Measurements from ENCODE around the gene ARL6IP4. TPM values are rescaled to one million over a fixed set of nuclear protein-coding genes. Genes with fewer than 3 reads are reported as not detected.

Gene ARL6IP4
- total RNA-seq, 1 donor from 2014 or later, result 163 TPM

DNA sequence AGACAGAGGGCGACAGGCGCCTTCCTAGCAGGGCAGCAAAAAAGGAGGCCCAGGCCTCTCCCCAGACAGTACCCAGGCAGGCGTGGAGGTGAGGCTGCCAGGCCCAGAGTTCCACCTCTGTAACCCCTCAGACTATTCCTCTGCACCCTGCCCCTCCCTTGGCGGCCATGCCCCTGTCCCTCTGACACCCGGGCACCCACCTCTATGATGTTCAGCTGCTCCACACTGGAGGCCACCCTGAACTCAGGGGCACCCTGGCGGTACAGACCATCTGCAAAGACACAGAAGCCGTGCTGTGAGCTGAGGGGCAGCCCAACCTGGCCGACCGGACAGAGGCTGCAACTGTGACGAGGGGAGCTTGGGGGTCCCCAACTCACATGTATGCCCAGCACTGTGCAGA, 20.1 kb downstream of the ARL6IP4 start:
- ChIA-PET POLR2A (no interaction called here), CTCF (no interaction called here)
- Mint-ChIP-seq H3K27ac (no peak overlapping the region), H3K4me3 (no peak overlapping the region), H3K9me3 (no peaks in the 10 kb centered on the region), H3K27me3 (no peaks in the 10 kb centered on the region), H3K4me1 (no peaks in the 10 kb centered on the region), H3K36me3 (ENCODE audit: low read depth) (peaks cover 4% of the 10 kb centered on the region)
- no peak for ATAC-seq (ENCODE audit: low read depth)
- DNase-seq, result no peak
- no peak for TF ChIP-seq CTCF (IDR thresholded peaks at IDR 0.05)
- intact Hi-C loops (cut with micrococcal nuclease), result no loop called here

DNA sequence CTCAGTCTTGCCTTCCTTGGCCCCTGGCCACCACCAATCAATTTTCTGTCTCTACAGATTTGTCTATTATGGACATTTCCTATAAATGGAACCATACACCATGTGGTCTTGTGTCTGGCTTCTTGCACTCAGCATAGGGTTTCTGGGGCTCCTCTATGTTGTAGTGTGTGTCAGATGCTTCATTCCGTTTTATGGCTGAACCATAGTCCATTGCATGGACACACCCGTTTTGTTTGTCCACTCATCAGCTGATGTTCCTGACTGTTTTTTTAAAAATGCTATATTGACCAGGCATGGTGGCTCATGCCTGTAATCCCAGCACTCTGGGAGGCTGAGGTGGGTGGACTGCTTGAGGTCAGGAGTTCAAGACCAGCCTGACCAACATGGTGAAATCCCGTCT, 21.0 kb downstream of the ARL6IP4 start:
- ChIA-PET CTCF (no interaction called here), POLR2A (no interaction called here)
- ATAC-seq (ENCODE audit: low read depth) (no peak), DNase-seq (no peak)
- Mint-ChIP-seq H3K9me3 (no peaks in the 10 kb centered on the region), H3K36me3 (ENCODE audit: low read depth) (peaks cover 4% of the 10 kb centered on the region), H3K4me3 (no peak overlapping the region), H3K27ac (no peak overlapping the region), H3K4me1 (no peaks in the 10 kb centered on the region), H3K27me3 (no peaks in the 10 kb centered on the region)
- intact Hi-C loops (cut with micrococcal nuclease), result no loop called here
- TF ChIP-seq CTCF (IDR thresholded peaks at IDR 0.05), result no peak

- ATAC-seq (ENCODE audit: low read depth) (no peak), DNase-seq (no peak)
- no peak overlapping the region for H3K4me3 Mint-ChIP-seq
- H3K36me3 Mint-ChIP-seq (ENCODE audit: low read depth), result peaks cover 4% of the 10 kb centered on the region
- intact Hi-C loops (cut with micrococcal nuclease), result no loop called here
- H3K4me1 Mint-ChIP-seq, result no peaks in the 10 kb centered on the region
- CTCF ChIA-PET, result no interaction called here
- TF ChIP-seq CTCF (IDR thresholded peaks at IDR 0.05), result no peak
- POLR2A ChIA-PET, result no interaction called here
- H3K27ac Mint-ChIP-seq, result no peak overlapping the region
- no peaks in the 10 kb centered on the region for H3K27me3 Mint-ChIP-seq
- H3K9me3 Mint-ChIP-seq, result no peaks in the 10 kb centered on the region
Measured at GRCh38 chr12:123003257-123003656, 22.8 kb downstream of the ARL6IP4 start.

DNA sequence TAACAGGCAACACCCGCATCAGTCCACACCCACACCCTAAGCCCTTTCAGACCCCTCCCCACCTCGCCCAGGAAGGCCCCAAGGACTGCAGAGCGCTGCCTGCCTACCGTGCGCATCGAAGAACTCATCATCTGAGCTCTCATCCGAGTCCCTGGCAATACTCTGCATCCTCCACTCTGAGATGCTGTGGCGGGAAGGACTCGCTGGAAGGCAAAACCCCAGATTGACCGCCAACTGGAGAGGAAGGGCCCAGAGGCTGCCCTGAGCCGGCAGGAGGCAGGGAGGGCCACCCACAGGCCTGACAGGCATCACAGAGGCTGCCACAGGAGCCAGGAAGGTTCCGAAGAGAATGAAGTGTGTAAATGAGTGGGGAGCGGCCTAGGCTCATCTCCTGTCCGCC, 23.8 kb downstream of the ARL6IP4 start:
- Mint-ChIP-seq H3K9me3 (no peaks in the 10 kb centered on the region), H3K4me1 (no peaks in the 10 kb centered on the region), H3K27ac (no peak overlapping the region), H3K36me3 (ENCODE audit: low read depth) (peaks cover 7% of the 10 kb centered on the region), H3K27me3 (no peaks in the 10 kb centered on the region), H3K4me3 (no peak overlapping the region)
- ChIA-PET CTCF (no interaction called here), POLR2A (no interaction called here)
- ATAC-seq (ENCODE audit: low read depth) (no peak), DNase-seq (no peak)
- intact Hi-C loops (cut with micrococcal nuclease), result no loop called here
- no peak for TF ChIP-seq CTCF (IDR thresholded peaks at IDR 0.05)

DNA sequence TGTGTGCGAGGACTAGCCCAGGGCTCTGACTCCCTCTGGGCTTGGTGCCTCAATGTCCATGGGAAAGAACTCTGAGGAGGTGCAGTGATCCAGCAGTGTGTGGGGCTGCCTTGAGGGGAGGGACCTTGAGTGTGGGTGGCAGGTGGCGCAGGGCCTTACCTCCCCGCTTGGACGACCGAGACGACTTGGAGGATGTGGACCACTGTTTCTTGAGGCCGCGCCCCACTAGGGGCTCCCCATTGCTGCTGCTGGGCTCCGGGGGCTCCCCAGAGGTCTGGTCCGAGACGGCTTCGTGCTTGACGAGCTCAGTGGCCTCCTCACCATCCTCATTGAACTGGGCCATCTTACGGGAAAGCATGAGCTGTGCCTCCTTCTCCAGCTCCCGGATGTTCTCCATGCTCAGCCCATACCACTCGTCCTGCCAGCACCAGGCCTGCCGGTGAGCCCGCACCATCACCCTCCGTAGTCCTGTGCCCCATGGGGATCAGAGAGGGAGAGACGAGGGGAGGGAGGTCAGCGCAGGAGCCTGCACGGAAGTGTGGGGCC, 24.7 kb downstream of the ARL6IP4 start:
- Mint-ChIP-seq H3K27ac (no peak overlapping the region), H3K9me3 (no peaks in the 10 kb centered on the region), H3K36me3 (ENCODE audit: low read depth) (peaks cover 9% of the 10 kb centered on the region), H3K4me3 (no peak overlapping the region), H3K27me3 (no peaks in the 10 kb centered on the region), H3K4me1 (no peaks in the 10 kb centered on the region)
- TF ChIP-seq CTCF (IDR thresholded peaks at IDR 0.05), result no peak
- POLR2A ChIA-PET, result interaction anchor here (1.3 kb wide), 1 partner anchor 98 kb away, joined by 9 read pairs; no protein-coding TSS in a partner anchor
- DNase-seq (no peak), ATAC-seq (ENCODE audit: low read depth) (no peak)
- CTCF ChIA-PET, result no interaction called here
- intact Hi-C loops (cut with micrococcal nuclease), result no loop called here
